HG03442 (cell line): ENCODE results near the gene LYPLA2.
A peak's percentile ranks its signal among the peaks of the same experiment; 100 is the strongest.
"Not testable (repeated sequence)": the region's sequence is repeated elsewhere in the genome, so short reads cannot be mapped to it uniquely, and the experiment has no call there.

Source experiments
- ATAC-seq: cut with Tn5 transposase; IDR thresholded peaks from one replicate; pipeline ENCODE4 v1.9.1; 2021; ENCODE audit warnings: mild to moderate bottlenecking, moderate library complexity; ENCODE audit not compliant: unreplicated experiment

Gene LYPLA2

DNA sequence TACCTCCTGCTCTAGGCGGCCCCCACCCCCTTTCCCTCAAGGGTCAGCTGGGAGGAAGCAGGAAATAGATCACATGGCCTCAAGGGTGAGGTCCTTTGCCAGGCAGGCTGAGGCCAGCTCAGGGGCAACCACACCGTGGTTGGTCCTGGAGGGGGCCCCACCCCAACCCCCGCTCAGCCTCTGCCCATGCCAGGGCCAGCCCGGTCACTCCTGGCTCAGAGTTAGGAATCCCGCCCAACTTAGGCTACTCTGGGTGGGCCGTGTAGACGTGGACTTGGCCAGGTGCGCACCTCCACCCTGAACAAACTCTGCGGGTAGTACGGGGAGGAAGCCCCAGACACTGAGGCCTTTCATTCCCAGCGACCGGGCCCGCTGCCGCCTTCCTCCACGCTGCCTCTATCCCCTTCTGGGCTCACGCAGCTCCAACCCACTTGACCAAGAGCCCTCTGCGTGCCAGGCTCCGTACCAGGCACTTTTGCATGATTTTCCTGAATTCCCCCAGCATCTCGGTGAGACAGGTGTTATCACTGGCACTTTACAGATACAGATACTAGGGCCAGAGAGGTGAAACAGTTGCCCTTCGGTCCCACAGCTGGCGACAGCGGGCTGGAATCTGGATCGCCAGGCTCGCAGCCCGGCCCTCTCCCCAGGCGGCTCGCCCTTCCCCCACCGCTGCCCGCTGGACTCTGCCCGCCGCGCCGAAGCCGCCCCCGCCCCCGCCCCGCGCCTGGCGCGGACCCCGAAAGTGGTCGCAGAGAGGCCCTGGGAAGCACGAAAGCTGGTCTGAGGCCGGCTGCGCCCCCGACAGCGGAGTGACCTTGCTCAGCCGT lies 8.8 kb downstream of the LYPLA2 start:
- ATAC-seq, result peak; percentile 7

DNA sequence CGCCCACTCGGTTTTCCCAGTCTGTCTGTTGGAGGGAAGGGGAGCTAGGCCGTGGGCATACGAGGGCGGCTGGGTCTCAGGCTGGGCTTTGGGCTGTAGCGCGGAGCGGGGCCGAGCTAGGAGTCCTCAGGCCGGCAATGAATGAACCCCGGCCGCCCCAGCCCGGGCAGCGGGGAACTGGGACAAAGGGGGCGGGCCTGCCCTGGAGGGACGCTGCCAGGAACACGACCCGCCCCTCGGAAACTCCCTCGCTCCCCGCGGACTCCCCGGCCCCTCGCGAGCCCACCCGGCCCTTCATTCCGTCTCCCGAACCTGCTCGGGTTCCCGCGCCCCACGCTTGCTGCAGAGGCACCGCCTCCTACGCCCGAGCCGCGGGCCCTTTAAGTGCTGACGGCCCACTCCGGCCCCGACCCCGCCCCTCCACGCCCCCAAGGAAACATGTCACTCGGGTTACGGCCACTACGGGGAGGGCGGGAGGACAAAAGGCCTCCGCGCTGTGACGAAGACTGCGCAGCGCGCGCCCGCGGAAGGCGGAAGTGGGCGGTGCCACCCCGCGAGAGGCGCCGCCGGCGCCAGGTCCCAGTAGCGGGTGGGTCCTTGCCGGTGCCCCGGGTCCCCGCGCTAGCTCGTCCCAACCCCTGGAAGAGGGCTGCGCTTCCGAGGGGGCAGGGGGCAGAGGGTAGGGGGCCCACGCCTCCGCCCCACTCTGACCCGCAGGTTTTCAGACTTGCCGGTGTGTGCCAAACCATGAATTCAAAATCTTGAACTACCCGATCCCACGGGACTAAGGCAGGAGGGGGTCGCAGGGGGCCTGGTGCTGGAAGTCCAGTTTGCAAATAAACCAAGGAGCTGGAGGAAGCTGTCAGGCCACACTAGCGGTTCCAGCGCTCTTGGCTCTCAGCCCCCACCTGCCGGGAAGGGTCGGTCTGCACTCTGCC lies 9.7 kb downstream of the LYPLA2 start, which contains the start of gene GALE:
TSS of gene GALE (minus strand) at position 355 of the 938 bp plus-strand sequence. CDS start 1,747 bp downstream, outside the sequence.
- peak; percentile 77 for ATAC-seq

DNA sequence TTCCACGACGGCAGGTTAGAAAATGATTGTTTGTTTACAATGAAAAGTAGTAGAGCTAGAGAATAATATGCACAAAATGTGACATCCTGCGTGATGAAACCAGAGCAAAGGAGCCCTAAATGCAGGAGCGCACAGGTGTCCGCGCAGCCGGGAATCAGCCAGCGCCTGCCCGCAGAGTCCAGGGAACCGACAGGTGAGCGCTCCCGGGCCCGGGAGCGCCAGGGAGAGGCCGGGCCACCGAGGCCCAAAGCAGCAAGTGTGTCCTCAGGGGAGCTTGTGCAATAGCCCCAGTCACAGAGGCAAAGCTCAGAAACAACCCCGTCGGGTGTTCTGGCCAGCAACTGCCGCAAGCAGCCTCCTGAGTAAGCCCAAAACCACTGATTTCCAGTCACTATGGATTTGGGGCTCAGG lies 10.4 kb downstream of the LYPLA2 start:
- ATAC-seq, result no peak

DNA sequence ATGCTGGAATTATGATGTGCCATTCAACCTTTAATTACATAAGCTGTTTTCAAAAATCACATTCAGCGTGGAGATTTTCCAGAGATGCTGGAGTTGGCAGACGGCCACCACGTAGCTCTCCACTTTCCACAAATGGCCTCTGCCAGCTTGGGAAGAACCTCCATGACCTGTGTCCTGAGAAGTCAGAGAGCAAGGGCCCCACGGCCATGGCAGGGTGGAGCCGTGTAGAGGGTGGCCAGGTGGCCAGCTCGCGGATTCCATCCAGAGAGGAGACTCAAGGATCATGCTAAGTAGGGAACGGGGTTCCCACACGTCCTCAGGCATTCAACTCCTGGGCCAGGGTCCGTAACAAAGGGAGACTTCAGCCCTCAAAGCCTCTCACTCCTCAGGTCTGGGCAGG lies 10.9 kb downstream of the LYPLA2 start:
- ATAC-seq, result no peak

DNA sequence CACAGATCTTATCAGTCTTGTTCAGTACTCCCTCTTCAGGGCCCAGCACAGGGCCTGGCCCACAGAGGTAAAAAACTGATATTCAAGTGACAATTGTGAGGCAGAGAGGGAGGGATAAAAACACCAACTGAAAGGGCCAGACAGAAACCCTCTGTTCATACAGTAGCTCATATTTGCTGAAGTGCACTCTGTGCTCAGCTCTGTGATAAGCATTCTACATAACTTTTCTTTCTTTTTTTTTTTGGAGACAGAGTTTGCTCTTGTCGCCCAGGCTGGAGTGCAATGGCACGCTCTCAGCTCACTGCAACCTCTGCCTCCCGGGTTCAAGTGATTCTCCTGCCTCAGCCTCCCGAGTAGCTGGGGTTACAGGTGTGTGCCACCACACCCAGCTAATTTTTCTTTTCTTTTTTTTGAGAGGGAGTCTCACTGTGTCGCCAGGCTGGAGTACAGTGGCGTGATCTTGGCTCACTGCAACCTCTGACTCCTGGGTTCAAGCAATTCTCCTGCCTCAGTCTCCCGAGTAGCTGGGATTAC lies 11.9 kb downstream of the LYPLA2 start:
- ATAC-seq, result not testable (repeated sequence)

DNA sequence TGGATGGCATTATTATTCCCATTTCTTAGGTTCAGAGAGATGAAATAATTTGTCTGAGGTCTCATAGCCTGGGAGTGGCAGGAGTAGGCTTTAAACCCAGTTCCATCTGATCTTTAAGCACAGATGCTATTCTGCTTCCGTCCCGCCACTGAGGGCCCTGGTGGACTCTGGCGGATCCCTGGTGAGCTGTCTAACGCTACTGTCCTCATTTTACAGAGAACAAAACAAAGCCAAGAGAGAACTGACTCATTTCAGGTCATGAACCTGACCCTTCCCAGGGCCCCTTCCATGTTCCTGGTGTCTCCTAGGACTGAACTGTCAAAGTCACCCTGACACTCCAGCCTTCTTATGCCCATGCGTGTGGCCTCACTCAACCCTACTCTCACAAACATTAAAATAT lies 12.7 kb downstream of the LYPLA2 start:
- no peak for ATAC-seq

DNA sequence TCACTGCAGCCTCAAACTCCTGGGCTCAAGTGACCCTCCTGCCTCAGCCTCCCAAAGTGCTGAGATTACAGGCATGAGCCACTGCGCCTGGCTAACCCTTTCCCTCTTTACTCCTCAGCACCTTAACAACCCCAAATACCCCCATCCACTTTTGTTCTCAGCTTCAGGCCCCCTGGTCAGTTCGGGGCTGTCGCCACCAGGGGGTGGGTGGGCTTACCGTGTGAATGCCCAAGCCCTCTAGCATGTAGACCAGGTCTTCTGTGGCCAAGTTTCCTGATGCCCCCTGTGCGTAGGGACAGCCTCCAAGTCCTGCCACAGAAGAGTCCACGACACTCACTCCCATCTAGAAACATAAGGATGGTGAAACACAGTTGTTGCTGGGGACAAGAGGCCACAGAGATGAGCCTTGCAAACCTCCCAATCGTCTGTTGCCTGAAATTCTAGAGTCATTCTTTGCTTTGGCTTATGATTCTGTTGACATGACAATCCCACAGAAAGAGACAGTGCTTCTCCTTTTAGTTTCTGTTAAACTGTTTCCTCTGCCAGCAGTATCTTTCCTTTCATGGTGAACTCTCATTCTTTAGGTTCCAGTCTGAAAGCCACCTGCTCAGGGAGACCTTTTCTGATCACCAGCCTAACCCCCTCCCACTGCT lies 13.4 kb downstream of the LYPLA2 start:
- no peak for ATAC-seq

DNA sequence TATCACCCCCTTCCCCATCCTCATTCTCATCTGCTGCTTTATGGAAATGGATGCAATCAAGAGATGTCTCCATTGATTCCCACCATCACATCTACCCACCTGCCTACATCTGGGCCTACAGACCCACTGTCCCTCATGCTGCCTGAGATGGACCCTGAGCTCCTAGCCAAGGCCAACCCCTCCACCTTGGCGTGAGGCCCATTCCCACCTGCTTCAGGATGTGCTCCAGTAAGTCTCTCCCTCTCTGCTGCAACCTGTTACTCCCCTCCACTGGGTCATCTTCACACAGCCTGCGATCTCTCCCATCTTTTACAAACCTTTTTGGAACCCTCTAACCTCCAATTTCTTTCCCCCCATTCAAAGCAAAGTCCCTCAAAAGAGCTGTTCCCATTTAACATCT lies 14.1 kb downstream of the LYPLA2 start:
- ATAC-seq, result no peak

DNA sequence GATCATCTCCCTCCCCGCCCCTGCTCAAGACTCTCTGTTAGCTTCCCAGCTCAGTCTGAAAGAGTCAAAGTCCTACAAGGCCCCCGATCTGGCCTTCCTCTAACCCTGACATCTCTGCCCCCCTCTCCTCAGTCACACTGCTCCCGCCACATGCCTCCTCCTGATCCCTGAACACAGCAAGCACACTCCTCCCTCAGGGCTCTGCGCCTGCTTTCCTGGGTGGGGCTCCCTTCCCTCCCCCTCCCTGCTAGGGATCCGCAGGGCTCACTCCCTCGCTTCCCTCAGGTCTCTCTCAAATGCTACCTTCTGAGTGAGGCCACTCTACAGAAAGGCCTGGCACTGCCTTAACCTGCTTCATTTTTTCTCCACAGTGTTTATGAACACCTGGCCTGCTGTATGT lies 15.3 kb downstream of the LYPLA2 start:
- ATAC-seq, result no peak

DNA sequence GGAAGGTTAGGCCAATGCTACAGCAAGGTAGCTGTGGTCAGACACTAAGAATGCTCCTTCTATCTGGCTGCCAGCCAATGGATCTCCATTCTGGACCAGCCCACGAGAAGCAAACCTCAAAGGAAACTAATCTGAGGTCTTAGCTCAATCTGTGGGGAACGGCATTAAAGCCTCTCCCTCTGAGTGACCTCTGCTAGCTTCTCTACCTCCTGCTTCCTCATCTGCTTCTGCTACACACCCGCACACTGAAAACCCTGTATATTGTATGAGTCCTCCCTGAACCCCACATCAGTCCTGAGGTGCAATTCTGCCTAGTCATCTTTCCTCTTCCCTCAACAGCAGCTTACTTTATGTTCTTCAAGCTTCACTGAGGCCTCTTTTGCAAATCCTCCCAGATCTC lies 16.5 kb downstream of the LYPLA2 start:
- ATAC-seq, result no peak

DNA sequence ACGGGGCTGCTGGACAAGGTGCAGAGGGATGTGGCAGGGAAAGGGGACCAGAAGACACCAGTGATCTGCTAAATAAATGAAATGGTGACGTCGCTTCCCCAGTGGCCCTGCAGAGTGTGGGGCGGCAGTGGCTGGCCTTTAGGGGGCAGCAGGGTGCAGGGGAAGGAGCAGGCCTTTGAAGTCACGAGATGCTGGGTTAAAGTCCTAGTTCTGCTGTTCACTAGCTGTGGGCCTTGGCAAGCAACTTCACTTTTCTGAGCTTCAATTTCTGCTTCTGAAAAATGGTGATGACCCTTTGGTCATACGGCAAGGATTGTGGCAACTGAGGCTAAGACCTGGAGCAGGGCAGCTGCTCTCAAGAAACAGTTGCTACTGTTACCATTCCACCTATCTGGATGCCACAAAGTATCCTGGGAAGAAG lies 18.8 kb downstream of the LYPLA2 start:
- ATAC-seq, result peak; percentile 63

DNA sequence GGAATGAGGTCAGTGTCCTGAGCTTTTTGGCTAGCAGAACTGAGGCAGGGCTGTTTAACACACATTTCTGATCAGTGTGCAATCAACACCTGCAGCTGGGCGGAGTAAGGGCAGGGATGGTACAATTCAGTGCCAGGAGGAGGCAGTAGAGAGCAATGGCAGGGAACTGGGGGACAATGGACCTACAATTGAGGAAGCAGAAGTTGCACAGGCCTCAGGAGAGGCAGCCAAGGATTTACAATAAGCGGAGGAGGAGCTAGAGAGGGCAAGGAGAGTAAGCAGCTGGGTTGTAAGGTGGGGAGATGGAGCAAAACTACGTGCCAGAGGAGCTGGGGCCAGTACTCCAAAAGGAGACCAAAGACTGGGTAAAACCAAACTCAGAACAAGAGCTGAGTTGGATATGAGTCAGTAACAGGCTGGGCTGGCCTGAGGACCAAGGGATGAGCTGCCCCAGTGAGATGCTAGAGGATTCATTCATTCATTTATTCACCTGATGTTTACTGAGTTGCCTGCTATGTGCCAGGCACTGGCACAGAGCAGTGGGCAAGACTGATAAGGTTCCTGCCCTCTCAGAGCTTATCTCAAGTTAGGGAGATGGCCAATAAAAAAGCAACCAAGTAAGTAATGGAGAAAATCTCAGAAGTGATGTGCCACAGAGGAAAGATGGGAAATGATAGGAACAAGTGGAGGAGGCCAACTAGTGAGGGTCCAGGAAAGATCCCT lies 20.0 kb downstream of the LYPLA2 start:
- no peak for ATAC-seq

DNA sequence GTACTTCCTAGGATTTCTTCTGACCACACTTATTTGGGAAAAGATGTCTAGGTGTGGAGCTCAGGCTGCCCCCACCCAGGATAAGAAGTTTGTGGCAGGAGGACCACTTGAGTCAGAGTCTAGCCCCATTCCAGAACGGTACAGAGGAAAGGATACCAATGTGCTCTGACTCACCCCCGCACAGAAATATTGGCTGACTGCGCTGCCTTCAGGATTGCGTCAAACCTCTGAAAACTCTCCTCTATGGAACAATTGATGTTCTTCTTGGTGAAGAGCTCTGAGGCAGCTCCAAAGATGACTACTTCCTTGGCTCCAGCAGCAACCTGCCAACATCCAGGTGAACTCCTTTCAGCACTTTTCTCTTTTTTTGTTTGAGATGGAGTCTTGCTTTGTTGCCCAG lies 23.1 kb downstream of the LYPLA2 start:
- no peak for ATAC-seq

DNA sequence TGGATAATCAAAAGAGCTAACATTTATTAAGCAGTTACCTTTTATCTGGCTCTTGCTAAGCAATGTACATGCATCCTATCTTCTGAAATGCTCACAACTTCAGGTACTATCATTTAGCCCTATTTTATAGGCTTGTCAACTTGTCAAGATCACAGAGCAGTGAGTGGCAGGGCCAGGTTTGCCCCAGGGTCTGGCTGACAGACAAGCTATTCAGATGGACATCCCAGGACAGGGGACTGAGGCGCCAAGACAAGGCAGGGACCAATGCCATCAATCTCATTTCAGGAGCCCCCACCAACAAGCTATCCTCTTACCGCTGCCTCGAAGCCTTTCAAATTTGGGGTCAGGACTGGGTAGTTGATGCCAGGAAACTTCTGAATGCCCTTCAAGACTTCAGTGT lies 25.4 kb downstream of the LYPLA2 start:
- no peak for ATAC-seq

DNA sequence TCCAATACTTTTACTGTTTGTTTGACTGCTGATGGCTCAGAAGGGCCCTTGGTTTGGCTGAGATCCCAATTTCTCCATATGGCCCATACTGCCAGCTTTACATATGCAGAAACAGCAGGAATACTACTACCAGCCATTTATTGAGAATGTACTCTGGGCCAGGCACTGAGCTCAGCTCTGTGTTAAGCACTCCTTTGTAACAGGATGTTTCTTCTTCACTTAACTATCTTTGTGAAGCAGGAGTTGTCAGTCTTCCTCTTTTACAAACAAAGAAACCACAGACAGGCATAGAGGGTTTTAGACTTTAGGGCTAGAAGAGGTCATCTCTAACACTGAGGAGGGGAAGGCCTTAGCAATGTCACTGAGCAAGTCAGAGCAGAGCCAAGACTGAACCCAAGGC lies 26.0 kb downstream of the LYPLA2 start:
- no peak for ATAC-seq

DNA sequence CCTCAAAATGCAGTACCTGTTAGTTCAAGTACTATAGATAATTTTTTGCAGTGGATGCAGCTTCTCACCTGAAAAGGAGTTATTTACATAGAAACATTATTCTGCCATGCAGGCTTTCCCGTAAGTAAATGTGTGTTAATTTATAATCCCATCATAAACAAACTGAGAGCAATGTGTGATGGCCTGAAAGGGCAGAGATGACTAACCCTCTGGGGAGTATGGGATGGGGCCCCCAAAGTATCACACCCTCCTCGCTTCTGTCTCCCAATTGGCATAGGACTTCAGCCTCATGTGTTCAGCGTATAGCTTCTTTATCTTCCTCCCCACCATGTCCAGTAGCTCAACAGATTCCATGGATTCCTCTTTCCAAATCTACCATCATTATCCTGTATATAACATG lies 26.7 kb downstream of the LYPLA2 start:
- ATAC-seq, result no peak

DNA sequence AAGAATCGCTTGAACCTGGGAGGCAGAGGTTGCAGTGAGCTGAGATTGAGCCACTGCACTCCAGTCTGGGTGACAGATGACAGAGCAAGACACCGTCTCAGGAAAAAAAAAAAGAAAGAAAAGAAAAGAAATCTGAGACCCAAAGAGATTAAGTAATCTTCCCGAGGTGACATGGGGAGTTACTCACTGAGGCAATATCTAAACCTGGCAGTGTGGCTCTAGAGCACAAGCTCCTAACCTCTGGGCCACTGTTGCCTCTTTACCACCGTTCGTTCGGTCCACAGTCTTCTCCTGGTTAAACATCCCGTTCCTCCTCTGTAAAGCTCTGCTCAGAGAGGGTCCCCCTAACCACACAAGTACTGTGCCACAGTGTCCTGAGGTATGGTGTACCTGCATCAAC lies 32.8 kb downstream of the LYPLA2 start:
- ATAC-seq, result no peak

DNA sequence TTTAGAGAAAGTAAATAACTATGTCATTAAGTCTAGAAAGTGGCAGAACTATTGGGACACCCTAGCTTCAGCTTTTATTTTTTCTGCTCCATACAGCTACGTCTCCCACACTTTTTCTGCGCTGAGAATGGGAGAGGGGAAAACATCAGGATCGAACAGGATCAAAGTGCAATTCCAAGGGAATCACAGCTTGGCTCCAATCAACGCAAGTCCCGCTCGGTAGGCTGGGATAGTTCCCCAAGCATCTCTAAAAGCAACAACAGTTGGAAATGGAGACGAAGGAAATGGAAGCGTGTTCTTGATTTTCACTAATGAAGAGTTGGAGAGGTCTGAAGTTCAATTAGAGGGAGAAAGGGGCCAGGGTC lies 33.7 kb downstream of the LYPLA2 start:
- no peak for ATAC-seq

DNA sequence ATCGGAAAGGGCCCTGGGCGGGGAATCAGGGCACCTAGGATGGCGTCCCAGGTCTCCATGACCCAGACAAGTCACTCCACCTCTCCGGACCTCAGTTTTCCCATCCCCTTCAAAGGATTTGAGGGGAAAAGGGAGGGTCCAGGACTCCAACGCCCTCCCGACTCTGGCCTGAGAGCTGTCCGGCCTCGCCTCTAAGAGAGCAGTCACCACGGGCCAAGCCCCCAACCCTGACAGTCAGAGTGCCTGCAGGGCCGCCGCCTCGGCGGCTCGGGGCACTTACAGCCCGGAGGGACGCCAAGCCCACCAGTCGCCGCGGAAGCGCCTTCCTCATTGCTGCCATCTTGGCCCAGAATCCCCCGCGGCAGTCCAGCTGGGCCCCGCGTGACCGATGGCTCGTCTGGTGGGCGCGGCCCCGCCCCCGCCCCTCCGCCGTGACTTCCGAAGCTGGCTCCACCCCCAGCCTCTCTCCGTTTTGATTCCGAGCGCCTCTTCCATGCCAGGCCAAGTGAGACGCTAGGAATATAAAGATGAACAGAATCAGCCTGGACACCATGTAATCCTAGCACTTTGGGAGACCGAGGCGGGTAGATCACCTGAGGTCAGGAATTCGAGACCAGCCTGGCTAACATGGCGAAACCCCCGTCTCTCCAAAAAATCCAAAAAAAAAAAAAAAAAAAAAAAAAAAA lies 34.3 kb downstream of the LYPLA2 start, which contains the start of gene HMGCL:
TSS of gene HMGCL (minus strand) at position 354 of the 686 bp plus-strand sequence. CDS start at position 340, 14 bp downstream.
- peak; percentile 75 for ATAC-seq
